HT1080 (cell line): ENCODE measurements around the gene FBXO2. TPM values are rescaled to one million over a fixed set of nuclear protein-coding genes. Genes with fewer than 3 reads are reported as not detected.
A peak's percentile ranks its signal among the peaks of the same experiment; 100 is the strongest.

Source experiments
- DNase-seq: peaks from one replicate; pipeline ENCODE4 v3.0.0-alpha.2; 2015; ENCODE audit warnings: low read depth
- total RNA-seq: library from RNA; depleted of rRNA; stranded (reverse); fragments of >200 nt; shearing (Covaris generic); gene quantifications from 2 replicates; pipeline ENCODE4 v1.2.3, GENCODE V29; 2014

The FBXO2 gene
- total RNA-seq, 1 experiment from 2014 or later = 0.13 TPM

DNA sequence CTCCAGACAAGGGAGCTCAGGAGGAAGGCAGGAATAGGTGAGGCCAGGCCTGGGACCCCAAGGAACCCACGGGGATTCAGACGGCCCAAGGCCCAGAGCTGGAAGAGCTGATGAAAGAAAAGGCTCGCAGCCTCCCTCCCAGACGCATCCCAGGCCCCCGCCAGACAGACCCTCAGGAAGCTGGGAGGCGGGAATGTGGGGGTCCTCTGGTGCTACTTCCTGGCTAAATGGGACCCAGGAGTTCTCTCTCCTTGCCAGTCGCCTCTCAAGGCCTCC is 430 bp downstream of the FBXO2 start:
- DNase-seq = no peak

DNA sequence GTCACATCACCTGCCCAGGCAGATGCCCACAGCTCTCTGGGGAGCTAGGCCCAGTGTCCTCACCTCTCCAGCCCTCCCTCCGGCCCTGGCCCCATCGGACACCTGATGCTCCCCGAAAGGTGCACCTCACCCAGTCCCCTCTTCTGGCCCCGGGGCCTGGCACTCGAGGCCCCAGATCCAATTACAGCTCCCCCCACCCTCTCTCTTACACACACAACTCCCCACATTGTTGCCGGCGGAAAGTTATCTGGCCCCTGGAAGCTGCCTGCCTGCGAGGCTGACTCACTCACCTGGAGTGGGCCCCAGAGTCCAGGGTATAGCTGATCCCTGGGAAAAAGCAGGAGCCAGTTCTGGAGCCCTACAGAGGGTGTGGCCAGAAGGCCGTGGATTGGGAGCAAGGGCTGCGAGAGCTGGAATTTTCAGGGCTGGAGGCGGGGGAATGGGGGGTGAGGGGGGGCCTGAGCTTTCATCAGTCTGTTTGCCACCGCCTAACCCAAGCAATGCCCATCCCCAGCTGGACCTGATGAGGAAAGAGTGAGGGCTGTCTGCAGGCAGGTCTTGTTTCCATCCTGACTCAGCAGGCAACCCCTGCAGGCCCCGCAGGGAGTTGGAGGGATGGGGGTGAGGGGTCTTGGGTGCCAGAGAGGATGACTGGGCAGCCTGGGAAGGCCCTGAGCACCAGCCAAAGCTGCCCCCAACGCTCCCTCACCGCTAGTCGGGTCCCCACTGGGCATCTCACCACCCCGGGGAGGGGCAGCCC is 948 bp downstream of the FBXO2 start:
- peak; percentile 57 for DNase-seq

DNA sequence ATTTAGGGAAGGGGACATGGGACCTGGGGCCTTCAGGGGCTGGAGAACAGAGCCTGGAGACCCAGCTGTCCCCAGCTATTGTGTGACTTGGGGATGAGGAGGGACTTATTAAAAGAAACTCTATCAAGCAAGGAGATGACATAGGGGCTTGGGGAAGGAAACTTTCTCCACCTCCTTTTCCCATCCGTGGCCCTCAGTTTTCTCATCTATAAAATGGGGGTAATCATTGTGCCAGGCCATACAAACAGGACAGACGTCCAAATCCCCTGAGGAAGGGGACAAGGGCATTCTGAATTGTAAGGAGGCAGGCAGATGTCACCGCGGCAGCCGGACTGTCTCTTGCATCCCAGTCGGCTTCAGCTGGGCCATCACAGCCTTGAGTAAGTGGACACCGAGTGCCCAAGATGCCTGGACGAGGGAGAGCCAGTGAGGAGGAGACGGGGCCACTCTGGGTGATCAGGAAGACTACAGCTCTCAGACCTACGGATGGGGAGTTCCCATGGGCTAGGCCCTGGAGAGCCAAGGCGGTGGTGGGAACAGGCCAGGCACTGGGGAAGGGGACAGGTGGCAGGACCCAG is 1.9 kb downstream of the FBXO2 start:
- DNase-seq = no peak

- DNase-seq = no peak
These were observed 3.2 kb downstream of the FBXO2 start for GRCh38 chr1:11651017-11651416.

- DNase-seq = no peak
These were observed 3.8 kb downstream of the FBXO2 start for GRCh38 chr1:11650331-11650991.

DNA sequence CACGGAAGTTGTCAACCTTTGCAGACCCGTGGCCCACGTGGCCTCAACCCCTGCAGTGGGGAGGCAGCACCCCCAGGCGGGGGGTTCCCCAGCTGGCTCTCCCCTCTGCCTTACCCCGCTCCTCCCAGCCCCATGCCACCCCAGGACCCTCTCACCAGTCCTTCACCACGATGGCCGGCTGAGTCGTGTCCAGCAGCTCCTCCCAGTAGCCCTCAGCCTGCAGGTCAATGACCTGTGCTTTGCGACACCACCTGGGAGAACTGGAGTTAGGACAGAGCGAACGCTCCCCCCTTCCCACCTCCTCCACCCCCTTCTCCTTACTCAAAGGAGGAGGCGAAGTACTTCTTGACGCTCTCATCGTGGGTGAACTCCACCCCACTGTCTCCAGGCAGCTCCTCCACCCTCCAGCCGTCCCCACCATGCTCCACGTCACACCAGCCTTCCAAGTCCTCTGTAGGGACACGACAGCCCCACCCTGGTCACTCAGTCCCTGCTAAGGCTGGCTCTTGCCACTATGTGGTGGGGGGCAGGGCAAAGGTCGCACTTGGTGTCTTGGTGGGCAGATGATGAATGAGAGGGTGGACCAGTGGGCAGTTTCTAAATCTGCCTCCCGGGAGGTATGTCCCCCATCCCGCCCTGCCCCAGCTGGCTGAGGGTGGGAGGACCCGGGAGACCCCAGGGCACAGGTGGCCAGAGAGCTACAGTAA is 4.5 kb downstream of the FBXO2 start:
- DNase-seq = no peak

DNA sequence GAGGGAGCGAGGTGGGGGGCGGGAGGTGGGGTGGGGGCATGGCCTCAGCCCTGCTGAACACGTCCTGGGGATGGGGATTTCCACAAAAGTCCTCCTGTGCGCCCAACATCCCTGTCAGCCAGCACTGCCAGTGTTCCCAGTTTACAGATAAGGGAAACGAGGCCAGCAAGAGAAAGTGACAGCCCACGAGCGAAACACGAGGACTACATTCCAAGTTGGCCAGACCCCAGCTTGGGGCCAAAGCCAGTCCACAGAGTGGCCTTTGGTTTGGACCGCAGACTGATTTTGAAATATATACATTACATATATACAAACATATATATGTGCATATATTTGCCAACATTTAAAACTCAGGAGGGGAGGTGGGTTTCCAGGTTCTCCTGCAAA is 5.0 kb downstream of the FBXO2 start:
- DNase-seq = no peak

DNA sequence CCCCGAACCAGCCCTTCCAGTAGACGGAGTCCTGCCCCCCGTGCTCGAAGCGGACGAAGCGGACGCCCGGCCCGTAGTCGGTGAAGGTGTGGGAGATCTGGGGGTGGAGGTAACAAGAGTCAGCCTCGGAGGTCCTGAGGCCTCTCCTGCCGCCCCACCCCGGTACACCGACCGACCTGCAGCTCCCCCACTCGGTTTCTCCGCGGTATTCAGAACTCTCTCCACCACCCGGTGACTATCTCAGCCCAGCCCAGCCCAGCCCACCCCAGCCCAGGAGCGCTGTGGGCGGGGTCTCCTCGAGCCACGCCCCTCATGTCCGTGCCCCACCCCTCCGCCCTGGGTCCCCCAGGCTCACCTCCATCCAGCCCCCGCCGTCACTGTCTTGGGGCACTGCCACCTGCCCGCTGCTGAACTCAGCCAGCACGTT is 5.5 kb downstream of the FBXO2 start:
- no peak for DNase-seq

DNA sequence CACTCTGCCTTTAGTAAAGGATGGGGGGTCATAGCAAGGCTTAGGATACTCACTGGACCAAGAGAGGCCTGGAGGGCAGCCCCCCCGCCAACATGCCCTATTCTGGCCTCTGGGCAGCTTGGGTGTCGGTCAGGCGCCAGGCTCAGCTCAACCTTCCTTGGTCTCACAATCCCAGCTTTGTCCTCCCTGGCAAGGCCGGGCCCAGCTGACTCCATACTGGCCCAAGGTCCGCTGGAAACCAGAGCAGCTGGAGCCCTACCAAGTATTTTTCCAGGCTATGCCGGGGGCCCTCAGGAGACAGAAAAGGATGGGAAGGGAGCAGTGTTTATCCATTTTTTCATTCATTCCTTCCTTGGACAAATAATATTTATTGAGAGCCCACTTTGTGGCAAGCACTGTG is 6.2 kb downstream of the FBXO2 start:
- DNase-seq = no peak

DNA sequence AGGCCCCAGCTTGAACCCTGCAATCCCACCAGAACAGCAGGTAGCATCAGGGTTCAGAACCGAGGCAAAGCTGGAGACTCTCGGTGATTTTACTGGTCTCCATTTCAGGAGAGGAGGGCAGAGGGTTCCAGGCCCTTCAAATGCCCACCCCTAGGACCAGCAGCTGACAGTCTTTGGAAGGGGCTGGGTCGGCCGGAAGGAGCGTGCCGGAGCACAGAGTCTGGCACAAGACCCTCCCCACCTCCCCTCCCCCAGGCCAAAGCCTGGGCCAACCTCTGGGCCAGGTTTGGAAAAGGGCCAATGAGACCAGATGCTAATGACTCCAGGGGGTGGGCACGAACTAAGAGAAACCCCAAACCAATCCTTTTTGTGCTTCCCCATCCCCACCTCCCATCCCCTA is 6.9 kb downstream of the FBXO2 start:
- DNase-seq = no peak

DNA sequence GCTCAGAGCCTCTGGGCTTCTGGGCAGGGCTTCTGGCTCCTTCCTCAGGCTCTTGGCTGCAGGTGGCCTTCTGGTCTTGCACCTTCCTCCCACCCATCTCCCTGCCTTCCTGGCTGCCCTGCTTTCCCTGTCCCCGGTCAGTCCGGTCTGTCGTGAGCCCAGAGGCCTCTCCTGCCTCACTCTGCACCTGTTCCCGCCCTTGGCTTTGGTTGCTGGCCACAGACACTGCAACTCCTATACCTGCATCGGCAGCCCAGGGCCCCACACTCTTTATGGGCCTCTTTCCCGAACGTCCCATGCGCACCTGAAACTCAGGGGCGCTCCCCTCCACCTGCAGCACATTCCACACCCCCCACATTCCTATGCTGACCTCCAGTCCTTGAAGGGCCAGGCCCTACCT is 7.9 kb downstream of the FBXO2 start:
- no peak for DNase-seq

- peak; percentile 50 for DNase-seq
These were observed 8.5 kb downstream of the FBXO2 start for GRCh38 chr1:11645670-11646265.

GRCh38 chr1:11645270-11645669 is 9.0 kb downstream of the FBXO2 start:
- DNase-seq = no peak

DNA sequence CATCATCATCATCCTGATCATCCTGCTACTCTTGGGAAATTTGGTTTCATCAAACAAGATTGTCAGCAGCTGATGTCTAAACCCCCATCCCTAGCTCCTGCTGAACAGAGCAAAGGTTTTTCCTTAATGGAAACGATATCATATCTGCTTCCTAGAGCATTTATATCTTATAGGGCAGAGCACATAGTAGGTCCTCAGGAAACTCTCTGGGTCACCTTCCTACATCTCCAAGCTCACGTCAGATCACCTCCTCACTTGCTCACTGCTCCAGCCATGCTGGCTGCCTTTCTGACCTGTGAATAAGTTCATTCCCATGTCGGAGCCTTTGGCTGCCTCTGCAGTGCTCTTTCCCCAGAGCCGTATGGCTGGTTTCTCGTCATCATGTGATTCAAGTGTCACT is 10.4 kb downstream of the FBXO2 start:
- no peak for DNase-seq

DNA sequence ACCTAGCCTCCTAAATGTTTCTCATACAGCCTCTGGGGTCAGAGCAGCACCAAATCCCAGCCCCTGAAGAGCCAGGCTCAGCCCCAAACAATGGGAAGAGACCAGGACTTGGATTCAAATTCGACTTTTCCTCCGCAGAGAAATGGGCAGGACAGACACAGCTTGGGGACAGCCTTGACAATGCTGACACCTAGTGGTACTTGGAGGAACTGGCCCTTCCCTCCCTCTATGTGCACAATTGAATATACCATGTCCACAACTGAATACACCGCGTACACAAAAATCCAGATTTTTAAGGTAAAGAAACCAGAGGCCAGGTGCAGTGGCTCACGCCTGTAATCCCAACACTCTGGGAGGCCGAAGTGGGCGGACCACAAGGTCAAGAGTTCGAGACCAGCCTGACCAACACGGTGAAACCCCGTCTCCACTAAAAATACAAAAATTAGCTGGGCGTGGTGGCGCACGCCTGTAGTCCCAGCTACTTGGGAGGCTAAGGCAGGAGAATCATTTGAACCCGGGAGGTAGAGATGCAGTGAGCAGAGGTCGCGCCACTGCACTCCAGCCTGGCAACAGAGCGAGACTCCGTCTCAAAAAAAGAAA is 11.7 kb downstream of the FBXO2 start:
- DNase-seq = peak; percentile 52

DNA sequence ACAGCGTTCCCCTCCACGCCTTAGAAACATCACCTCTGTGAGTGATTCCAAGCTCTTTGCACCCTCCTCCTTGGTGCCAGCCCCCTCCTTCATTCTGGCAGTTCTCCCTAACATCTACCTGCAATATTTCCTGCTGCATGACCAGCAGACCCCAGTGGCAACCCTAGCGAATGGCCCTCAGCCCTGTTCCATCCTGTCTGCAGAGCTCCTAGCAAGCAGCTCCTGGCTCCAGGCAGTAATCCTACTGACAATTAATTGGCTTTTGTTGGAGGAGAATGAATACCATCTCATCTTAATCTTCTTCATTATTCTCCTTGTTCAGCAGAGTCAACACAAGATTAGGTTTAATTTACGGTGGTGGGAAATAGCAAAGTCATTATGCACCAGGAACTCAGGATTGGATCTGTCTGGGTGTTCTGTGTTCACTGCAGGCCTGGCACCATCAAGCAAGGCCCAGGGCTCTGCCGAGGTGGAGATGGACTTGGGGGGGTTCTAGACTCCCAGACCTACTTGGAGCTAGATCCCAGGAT is 12.4 kb downstream of the FBXO2 start:
- DNase-seq = no peak

GRCh38 chr1:11640944-11641343 is 13.3 kb downstream of the FBXO2 start:
- no peak for DNase-seq

DNA sequence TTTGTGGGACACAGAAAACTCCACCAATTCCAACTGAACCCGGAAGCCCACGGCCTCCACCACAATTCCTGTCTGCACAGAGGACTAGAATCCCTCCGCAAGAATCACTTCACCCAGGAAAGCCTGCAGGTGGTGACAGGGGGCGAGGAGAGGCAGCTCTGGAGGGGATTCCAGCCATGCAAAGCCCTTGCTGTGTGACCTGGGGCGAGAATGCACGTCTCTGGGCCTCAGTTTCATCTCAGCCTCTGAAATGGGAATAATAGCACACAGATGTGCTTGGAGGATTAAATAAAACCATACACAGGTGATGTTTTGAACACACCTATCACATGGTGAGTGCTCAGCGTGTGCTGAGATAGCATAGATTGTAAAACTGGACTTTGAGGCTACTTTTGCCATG is 14.1 kb downstream of the FBXO2 start:
- DNase-seq = no peak

- DNase-seq = no peak
These were observed 14.9 kb downstream of the FBXO2 start for GRCh38 chr1:11639372-11639771.

DNA sequence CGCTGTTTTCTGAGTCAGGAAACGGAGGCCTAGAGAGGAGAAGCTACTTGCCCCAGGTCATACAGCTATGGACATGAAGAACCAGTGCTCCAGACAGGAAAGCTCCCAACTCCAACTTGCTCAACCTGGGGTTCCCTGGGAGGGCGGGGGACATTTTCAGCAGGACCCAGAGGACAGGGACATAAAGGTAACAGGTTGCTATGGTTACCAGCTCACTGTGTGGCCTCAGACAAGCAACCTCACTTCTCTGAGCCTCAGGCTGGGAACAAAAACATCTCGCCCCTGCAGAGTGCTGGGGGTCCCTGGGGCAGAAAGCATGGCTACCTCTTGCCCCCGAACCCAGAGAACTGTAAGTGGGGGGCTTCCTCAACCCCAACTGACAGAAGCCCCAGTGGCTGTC is 16.1 kb downstream of the FBXO2 start:
- DNase-seq = no peak
